GM21390 (cell line): ENCODE data around the gene C16orf54.
A peak's percentile ranks its signal among the peaks of the same experiment; 100 is the strongest.
"Not testable (repeated sequence)": the region's sequence is repeated elsewhere in the genome, so short reads cannot be mapped to it uniquely, and the experiment has no call there.

ENCODE experiments used
- ATAC-seq: cut with Tn5 transposase; IDR thresholded peaks from one replicate; pipeline ENCODE4 v1.9.1; 2021; ENCODE audit not compliant: unreplicated experiment

The C16orf54 gene

DNA sequence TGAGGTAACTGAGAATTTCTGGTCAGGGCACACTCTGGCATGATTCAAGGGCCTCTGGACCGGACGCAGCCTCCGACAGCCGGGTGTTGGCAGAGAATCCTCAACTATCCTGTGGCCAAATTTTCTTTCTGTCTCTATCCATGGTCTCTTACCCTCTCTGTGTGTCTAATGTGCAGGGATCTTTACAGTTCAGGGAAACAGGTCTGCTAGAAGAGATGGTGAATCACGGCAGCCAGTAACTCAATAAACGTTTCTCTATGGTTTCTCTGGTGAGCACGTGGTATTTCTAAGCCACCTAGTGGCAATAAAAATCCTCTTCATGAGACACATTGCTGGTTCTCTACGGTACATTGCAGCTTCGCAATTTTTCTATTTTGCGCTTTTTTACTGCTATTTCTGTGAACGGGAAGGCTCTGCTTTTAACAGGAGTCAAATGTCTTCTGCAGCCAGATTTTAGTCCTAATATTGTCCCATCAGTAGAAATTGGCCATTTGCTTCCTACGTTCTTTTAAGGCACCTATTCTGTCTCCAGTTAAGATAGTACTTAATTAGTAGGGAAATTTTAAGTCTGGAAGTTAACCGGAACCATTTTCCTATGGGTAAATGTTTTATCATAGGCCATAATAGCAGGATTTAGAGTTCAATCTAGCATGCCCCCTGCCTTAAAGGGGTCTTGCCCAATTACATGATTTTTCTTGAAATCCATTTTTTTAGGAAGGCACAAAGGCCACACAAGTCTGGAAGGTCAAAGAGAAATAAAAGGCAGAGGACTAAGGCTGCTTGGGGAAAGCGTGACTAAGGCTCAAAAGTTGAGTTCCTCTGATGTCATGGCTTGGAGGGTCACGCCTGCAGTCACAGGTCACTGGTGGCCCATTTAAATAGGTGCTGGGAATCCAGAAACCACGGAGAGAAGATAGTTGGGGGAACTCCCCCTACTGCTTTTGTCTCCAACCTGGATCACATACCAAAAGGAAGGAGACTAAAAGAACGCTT, 35.3 kb downstream of the C16orf54 start:
- ATAC-seq, result no peak

DNA sequence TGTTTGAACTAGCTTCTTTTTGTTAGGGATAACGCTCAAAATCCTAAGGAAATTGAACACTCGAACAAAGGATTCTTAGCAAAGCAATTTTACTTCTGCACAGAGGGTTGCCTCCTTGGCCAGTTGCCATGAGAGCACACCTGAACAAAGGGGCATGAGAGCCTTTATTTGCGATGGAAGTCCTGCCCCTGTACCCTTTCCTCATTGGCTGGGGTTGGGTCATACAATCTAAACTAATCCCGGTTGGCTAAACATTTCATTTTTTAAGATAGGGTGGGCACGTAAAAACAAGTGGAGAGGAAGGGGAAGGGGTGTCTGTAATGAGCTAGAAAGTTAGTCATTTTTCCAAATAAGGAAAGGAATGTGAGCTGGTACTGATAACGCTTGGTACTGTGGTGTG, 36.1 kb downstream of the C16orf54 start:
- ATAC-seq, result not testable (repeated sequence)

DNA sequence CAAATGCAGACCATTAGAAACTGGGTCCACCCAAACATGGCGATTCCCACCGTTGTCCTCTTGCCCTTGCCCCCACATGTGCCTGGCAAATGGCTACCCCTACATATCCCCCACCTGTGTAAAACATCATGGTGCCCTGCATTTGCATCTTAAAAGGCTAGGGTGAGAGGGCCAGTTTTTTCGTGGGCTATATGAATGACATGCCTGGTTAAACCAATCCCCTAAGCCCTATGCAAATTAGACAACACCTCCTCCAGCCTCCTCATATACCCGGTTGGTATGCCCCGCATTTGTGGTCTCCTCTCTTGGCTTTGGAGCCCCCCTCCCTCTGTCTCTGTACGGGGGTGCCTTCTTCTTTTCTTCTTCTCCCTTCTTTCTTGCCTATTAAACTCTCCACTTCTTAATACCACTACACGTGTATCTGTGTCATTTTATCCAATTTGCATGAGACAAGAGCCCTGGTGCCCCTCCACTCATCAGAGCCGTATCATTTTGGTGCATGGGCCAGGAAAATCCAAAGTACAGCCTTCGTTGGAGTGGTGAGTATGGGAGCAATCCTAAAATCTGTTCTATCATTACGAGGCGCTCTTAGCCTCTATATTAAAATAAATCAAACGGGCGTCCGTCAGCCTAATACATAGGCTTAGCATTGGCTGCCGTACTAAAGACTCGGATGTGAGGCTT, 36.7 kb downstream of the C16orf54 start:
- ATAC-seq, result no peak

DNA sequence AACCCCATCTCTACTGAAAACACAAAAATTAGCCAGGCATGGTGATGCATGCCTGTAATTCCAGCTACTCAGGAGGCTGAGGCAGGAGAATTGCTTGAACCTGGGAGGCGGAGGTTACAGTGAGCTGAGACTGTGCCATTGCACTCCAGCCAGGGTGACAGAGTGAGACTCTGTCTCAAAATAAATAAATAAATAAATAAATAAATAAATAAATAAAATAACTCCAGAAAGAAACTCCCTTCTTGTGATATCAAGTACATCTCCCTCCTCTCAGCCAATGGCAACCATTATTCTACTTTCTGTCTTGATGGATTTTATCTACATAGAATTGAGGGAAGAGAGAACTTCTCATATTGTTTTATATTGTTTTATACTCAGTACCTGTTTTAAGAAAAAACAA, 38.6 kb downstream of the C16orf54 start:
- not testable (repeated sequence) for ATAC-seq

DNA sequence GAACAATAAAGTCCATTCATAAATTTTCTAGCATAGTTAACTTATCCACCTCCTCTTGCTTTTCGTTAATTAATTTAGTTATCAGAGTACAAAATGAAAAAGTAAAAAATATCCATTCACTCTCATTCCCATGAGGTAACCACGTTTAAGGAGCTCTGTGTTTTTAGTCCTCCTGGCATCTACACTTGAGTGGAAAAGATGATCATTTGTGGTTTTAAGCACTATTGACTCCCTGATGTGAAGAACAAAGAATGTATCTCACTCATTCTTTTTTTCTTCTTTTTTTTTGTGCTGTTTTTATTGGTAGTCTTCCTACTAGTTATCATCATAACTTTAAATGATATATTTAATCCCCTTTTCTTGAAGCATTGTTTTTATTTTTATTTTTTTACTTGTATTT, 40.8 kb downstream of the C16orf54 start:
- no peak for ATAC-seq

DNA sequence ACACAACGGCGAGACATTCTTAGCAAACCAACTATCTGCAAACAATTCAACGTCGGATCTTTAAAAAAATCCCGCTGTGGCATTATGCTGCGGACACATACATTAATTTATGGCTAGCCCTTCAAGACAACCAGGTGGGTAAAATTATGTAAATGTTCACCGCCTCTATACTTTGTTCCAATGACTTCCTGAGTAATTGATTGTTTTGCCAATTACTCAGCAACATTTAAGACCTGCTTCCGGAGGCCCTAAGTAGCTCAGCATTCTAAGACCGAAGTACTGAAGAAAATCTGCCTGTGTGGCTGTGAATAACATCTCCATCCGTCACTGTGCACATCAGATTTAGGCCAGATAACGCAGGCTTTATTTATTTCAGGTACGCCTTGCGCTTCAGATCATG, 43.5 kb downstream of the C16orf54 start:
- ATAC-seq, result peak; percentile 33

DNA sequence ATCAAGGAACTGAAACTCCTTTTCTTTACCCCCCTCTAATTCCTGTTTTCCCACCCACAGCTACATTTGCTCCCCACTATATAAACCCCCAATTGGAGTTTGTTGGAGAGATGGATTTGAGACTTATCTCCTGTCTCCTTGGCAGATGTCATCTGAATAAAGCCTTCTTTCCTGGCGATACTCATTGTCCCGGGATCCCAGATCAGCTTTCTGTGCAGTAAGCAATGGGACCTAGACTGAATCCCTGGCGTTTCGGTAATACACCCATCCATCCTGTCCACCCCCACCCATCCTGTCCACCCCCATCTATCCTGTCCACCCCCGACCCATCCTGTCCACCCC, 44.6 kb downstream of the C16orf54 start:
- ATAC-seq, result no peak

DNA sequence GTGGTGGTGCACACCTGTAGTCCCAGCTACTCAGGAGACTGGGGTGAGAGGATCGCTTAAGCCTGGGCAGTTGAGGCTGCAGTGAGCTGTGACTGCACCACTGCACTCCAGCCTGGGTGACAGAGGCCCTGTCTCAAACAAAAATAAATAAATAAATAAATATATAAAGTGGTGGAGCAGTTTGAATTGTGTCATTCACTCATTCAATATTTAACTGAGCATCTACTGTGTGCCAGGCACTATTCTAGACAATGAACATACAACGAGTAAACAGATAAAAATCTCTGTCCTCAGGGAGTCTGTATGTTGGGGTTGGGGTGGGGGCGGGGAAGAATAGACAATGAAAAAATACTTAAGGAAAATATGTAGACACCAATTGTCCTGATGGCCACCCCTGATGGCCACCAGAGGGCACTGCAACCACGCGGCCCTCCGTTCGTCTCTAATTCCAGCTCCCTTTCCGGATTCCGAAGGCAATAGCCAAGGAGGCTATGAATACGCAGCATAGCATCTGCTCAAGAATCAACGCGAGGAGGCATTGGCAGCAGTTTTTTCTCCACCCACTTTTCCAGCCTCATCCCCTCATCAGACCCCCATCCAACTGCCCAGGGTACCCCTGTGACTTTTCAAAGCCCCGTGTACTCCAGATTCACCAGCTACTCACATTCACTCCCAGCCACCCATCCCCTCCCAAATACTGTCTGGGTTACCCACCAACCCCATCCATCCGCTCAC, 45.4 kb downstream of the C16orf54 start:
- no peak for ATAC-seq

DNA sequence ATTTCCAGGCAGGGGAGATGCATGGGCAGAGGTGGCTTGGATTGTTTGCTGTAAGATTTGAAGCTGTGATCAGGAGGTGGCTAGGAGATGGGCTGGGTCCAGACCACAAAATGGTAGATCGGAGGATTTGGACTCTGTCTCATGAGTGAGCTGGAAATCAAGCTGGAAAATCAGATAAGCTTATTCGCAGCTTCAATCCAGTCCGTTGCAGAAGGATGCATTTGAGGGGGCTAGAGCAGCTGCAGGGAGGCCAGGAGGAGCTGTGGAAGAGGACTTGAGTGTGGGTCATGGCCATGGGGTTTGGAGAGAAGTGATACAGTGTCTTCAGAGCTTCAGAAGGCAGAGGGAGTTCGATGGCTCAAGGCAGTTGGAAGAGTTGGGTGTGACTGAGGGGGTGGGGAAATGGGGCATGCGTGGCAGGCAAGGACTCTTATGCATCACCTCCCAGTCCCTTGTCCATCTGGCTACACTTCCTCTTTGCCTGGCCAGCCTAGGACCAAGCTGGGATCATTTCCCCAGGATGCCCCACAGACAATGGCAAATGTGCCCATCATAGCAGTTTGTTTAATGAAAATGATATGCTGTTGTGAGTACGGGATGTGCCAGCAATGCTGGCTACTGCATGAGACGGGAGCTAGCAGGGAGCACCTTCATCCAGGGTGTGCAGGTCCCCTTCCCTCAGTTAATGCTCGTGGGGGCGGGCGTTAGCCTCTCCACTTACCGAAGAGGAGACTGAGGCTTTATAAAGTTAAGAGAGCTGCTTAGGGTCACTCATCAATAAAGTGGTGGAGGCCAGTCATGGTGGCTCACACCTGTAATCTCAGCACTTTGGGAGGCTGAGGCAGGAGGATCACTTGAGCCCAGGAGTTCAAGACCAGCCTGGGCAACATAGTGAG, 46.2 kb downstream of the C16orf54 start:
- ATAC-seq, result no peak

DNA sequence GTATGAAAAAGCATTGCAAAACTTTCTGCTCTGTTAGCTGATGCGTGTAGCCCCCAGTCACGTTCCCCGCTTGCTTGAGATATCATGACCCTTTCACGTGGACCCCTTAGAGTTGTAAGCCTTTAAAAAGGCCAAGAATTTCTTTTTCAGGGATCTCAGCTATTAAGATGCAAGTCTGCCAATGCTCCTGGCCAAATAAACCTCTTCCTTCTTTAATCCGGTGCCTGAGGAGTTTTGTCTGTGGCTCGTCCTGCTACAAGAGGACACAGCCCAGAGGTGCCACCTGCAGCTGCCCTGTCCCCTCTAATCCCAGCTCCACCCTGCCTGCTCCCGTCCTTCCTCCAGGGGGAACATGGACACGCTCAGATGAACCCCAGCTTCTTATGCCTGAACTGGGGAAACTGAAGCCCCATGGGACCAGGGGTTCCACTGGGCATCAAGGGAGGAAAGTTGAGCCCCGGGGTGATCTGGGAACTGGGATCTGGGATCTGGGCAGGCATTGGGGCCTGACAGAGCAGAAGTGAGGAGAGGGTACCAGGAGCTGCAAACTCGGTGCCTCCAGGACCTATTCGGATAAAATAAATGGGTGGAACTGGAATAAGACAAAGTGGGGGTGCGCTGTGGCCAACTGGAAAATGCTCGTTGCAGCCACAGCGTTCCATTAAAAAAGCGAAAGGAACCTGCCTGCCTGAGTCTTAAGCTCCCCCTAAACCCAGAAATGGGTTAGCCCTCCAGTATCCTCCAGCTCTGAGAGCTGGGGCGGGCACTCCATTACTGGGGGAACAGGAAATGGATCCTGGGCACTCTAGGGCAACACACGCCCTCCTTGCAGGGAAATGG, 47.1 kb downstream of the C16orf54 start:
- ATAC-seq, result no peak

DNA sequence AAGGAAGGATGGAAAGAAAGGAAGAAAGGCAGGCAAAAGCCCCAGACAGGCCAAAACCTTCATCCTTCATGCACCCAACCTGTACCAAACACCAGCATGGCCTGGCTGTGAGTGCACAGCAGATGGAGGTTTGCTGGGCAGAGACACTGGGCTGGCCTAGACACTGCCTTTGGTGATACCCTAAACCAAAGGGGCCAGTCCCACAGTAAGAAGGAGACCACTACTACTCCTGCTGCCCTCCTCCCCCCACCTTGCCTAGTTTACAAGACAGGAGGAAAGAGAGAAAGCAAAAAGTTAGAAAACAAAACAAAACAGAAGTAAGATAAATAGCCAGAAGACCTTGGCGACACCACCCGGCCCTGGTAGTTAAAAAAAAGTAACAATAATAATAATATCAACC, 47.7 kb downstream of the C16orf54 start:
- ATAC-seq, result no peak

DNA sequence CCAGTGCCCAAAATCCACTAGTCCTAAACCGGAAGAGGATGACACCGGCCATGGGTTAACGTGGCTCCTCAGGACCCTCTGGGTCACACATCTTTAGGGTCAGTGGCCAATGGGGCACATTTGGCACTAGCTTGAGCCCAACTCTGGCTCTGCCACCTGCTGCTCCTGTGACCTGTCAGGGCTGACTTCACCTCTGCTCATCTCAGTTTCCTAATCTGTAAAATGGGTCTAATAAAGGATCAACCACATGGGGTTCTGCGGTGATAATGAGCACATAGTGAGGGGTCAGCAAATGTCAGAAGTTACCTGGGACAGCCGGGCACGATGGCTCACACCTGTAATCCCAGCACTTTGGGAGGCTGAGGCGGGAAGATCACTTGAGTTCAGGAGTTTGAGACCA, 48.4 kb downstream of the C16orf54 start:
- ATAC-seq, result no peak

DNA sequence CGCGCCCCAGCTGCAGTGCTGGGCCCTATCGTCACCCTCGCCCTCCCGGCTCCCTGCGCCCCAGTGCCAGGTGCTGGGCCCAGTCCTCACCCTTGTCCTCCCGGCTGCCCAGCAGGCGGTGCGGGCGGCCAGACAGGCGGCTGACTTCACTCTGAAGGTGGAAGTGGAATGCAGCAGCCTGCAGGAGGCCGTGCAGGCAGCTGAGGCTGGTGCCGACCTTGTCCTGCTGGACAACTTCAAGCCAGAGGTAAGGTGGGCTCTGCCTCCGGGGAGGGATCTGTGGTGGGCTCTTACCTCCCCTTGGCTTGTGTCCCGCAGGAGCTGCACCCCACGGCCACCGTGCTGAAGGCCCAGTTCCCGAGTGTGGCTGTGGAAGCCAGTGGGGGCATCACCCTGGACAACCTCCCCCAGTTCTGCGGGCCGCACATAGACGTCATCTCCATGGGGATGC, 48.9 kb downstream of the C16orf54 start:
- ATAC-seq, result no peak

DNA sequence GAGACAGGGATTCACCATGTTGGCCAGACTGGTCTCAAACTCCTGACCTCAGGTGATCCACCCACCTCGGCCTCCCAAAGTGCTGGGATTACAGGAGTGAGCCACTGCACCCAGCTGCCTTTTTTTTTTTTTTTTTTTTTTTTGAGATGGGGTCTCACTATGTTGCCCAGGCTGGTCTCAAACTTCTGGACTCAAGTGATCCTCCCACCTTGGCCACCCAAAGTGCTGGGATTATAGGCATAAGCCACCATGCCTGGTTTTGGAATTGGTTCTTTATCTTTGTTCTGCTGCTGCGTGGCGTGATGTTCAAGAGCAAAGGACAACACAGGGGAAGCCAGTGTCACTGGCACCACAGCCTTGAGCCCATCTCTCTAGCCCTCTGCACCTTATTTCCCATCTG, 50.1 kb downstream of the C16orf54 start:
- not testable (repeated sequence) for ATAC-seq

DNA sequence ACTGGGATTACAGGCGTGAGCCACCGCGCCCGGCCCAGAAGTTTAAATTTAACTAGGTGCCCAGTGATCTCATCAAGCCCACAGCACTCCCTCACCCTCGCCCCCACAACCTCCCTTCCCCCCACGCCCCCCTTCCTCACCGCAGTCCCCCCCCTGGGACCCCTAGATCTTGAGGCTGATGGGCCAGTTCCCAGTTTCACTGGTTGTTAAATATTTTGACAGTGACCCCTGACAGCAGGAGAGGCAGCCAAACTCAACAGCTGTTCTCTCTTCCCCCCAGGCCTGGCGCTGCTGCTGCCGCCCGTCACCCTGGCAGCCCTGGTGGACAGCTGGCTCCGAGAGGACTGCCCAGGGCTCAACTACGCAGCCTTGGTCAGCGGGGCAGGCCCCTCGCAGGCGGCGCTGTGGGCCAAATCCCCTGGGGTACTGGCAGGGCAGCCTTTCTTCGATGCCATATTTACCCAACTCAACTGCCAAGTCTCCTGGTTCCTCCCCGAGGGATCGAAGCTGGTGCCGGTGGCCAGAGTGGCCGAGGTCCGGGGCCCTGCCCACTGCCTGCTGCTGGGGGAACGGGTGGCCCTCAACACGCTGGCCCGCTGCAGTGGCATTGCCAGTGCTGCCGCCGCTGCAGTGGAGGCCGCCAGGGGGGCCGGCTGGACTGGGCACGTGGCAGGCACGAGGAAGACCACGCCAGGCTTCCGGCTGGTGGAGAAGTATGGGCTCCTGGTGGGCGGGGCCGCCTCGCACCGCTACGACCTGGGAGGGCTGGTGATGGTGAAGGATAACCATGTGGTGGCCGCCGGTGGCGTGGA, 51.2 kb downstream of the C16orf54 start:
- no peak for ATAC-seq

DNA sequence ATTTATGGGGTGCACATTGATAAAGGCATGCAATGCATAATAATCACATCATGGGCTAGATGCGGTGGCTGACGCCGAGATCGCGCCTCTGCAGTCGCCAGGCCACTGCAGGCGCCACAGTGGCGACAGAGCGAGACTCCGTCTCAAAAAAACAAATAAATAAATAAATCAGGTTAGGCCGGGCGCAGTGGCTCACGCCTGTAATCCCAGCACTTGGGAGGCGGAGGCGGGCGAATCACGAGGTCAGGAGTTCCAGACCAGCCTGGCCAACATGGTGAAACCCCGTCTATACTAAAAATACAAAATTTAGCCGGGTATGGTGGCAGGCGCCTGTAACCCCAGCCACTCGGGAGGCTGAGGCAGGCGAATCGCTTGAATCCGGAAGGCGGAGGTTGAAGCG, 53.2 kb downstream of the C16orf54 start:
- ATAC-seq, result not testable (repeated sequence)
